ENCODE results near the gene TMEM151B. TPM values are rescaled to one million over a fixed set of nuclear protein-coding genes. Genes with fewer than 3 reads are reported as not detected.

The TMEM151B gene
- total and polyA plus RNA-seq, 2 of the 13 experiments (the other 11 are each of a cell fraction or from before 2014, with no cell fraction given) = not detected

- peak; percentile 52; the same call in 1 of the 2 replicates for TF ChIP-seq ETV5 (CRISPR knock-in tag; IDR thresholded peaks at IDR 0.05; ENCODE audit: borderline replicate concordance)
- TF ChIP-seq MAZ (IDR thresholded peaks at IDR 0.05; ENCODE audit: borderline replicate concordance, low read depth, low read length) = peak; percentile 81
- TF ChIP-seq MAZ (CRISPR knock-in tag; IDR thresholded peaks at IDR 0.05; ENCODE audit: low read depth) = no peak; the same call in 1 of the 2 replicates
- peak; percentile 44 for TF ChIP-seq NFYC (CRISPR knock-in tag; IDR thresholded peaks at IDR 0.05)
- TF ChIP-seq MTERF4 (CRISPR knock-in tag; IDR thresholded peaks at IDR 0.05) = peak; percentile 75
- peak; percentile 85 for TF ChIP-seq HNRNPK (IDR thresholded peaks at IDR 0.05; ENCODE audit: low read depth, low read length, poor library complexity, severe bottlenecking)
- peak; percentile 39 for TF ChIP-seq FOXO1 (CRISPR knock-in tag; IDR thresholded peaks at IDR 0.05)
- TF ChIP-seq FOXK1 (CRISPR knock-in tag; IDR thresholded peaks at IDR 0.05; ENCODE audit: borderline replicate concordance, low read depth) = peak; percentile 86
- TF ChIP-seq POLR2AphosphoS5 (IDR thresholded peaks at IDR 0.05; ENCODE audit: low read depth, low read length) = peak; percentile 70
- TF ChIP-seq ZBTB14 (CRISPR knock-in tag; IDR thresholded peaks at IDR 0.05) = peak; percentile 9; the same call in 1 of the 2 replicates
- no peak for TF ChIP-seq JDP2 (CRISPR knock-in tag; IDR thresholded peaks at IDR 0.05; ENCODE audit: borderline replicate concordance)
- TF ChIP-seq NFIB (CRISPR knock-in tag; IDR thresholded peaks at IDR 0.05; ENCODE audit: borderline replicate concordance) = peak; percentile 79; the same call in 1 of the 2 replicates
- TF ChIP-seq ZZZ3 (CRISPR knock-in tag; IDR thresholded peaks at IDR 0.05; ENCODE audit: borderline replicate concordance) = no peak; the same call in 1 of the 2 replicates
- peak; percentile 79 for TF ChIP-seq YEATS2 (CRISPR knock-in tag; IDR thresholded peaks at IDR 0.05; ENCODE audit: borderline replicate concordance)
- no peak for TF ChIP-seq ZBTB39 (CRISPR knock-in tag; IDR thresholded peaks at IDR 0.05)
- TF ChIP-seq PCBP2 (optimal IDR thresholded peaks at IDR 0.05; ENCODE audit: low read depth, low read length, poor library complexity, severe bottlenecking) = no peak
- TF ChIP-seq DNMT3B (CRISPR knock-in tag; conservative IDR thresholded peaks at IDR 0.05) = no peak
- no peak for TF ChIP-seq PHB2 (IDR thresholded peaks at IDR 0.05; ENCODE audit: partially characterized antibody)
- peak; percentile 67 for TF ChIP-seq ZFP37 (CRISPR knock-in tag; IDR thresholded peaks at IDR 0.05; ENCODE audit: borderline replicate concordance)
- no peak for TF ChIP-seq ZNF660 (CRISPR knock-in tag; IDR thresholded peaks at IDR 0.05; ENCODE audit: borderline replicate concordance, low read depth)
- peak; percentile 79 for TF ChIP-seq KLF12 (CRISPR knock-in tag; IDR thresholded peaks at IDR 0.05; ENCODE audit: borderline replicate concordance)
- TF ChIP-seq MLX (CRISPR knock-in tag; IDR thresholded peaks at IDR 0.05) = peak; percentile 13; the same call in 1 of the 2 replicates
- TF ChIP-seq NR0B2 (CRISPR knock-in tag; IDR thresholded peaks at IDR 0.05) = peak; percentile 89
- TF ChIP-seq HIVEP1 (CRISPR knock-in tag; IDR thresholded peaks at IDR 0.05) = peak; percentile 87; the same call in 1 of the 2 replicates
Observed at GRCh38 chr6:44245912-44246662, 24.2 kb upstream of the TMEM151B start (continued).

Data from HepG2 (cell line).